Cardiac ventricle fibroblast (primary cell): ENCODE data around the gene TIMM29. TPM values are rescaled to one million over a fixed set of nuclear protein-coding genes. Genes with fewer than 3 reads are reported as not detected.

Experiments used
- total RNA-seq: library from RNA; depleted of rRNA; stranded (reverse); fragments of >200 nt; gene quantifications from 2 replicates; pipeline ENCODE4 v1.2.3, GENCODE V29; 2015

Gene TIMM29
- 27.0 and 31.1 TPM in 2 replicates for total RNA-seq

DNA sequence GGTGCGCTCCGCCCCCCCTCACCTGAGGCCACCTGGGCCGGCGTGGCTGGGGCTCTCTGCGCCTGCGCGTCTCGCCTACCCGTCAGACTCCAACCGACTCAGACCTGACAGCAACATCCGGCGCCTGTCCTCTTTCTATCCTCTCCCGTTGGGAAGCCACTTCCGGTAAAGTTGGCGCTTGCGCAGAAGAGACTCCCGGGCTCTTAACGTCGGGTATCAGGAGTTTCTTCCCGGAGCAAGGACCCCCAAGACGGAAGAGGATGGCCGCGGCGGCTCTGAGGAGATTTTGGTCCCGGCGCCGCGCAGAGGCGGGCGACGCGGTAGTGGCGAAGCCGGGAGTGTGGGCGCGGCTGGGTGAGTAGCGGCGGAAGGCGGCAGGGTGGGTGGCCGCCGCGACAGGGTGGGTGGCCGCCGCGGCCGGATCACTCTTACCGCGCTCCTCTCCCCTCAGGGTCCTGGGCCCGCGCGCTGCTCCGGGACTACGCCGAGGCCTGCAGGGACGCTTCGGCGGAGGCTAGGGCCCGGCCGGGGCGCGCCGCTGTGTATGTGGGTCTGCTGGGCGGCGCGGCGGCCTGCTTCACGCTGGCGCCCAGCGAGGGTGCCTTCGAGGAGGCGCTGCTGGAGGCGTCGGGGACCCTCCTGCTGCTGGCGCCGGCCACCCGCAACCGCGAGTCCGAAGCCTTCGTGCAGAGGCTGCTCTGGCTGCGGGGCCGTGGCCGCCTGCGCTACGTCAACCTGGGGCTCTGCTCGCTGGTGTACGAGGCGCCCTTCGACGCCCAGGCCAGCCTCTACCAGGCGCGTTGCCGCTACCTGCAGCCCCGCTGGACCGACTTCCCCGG is at the start of gene TIMM29, which contains the start of gene YIPF2:
Gene TIMM29, plus strand, starts transcription at position 249 of the 839 bp plus-strand sequence. Its CDS starts 12 bp downstream, at position 261.
Gene YIPF2, minus strand, starts transcription at position 77 of the 839 bp plus-strand sequence. CDS start 229 bp downstream, outside the sequence.

DNA sequence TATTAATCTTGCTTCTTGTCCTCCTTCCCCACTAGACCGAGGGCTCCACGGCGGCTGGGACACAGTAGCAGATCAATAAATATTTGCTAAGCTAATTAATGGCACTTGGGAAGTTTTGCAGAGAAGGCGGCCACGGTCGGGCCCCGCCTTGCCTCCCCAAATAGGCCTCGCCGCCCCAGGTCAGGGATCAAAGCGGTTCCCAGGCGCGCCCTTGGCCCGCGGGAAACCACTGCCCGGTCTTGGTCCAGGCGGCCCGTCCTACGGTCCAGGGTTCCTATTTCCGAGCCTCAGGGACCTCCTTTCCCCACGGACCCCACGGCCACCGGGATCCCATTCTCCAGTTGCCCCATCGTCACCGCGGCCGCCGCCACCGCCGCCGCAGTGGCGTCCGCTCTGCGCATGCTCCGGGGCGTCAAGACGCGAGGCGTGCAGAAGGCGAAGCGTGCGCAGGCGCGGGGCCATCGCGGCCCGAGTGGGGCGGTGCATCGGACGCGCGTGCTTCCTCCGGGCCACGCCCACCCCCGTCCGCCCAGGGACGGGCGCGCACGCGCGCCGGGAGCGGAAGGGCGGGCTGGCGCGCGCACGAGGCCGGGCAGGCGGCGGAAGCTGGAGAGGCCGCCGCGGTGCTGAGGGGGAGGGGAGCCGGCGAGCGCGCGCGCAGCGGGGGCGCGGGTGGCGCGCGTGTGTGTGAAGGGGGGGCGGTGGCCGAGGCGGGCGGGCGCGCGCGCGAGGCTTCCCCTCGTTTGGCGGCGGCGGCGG is 31.9 kb downstream of the TIMM29 start, which contains the start of gene SMARCA4:
Gene SMARCA4, plus strand, starts transcription at position 717 of the 759 bp plus-strand sequence. CDS start 23,122 bp downstream, outside the sequence.

Other genes with a start within 250 kb of the TIMM29 start
- gene QTRT1, start 227.4 kb upstream of the TIMM29 start, total RNA-seq, result 20.8 and 27.6 TPM in 2 replicates
- 57.1 and 70.9 TPM in 2 replicates for gene DNM2, start 210.7 kb upstream of the TIMM29 start, total RNA-seq
- 37.4 and 47.1 TPM in 2 replicates for gene TMED1, start 92.6 kb upstream of the TIMM29 start, total RNA-seq
- 0.69 and 0.78 TPM in 2 replicates for gene C19orf38, start 80.4 kb upstream of the TIMM29 start, total RNA-seq
- 35.6 and 38.9 TPM in 2 replicates for gene CARM1, start 57.3 kb upstream of the TIMM29 start, total RNA-seq
- 57.0 and 63.0 TPM in 2 replicates for gene YIPF2, start 172 bp upstream of the TIMM29 start, total RNA-seq
- 55.4 and 64.5 TPM in 2 replicates for gene SMARCA4, start 32.2 kb downstream of the TIMM29 start, total RNA-seq
- gene LDLR, start 160.7 kb downstream of the TIMM29 start, total RNA-seq, result 131 and 134 TPM in 2 replicates
- 9.0 and 14.4 TPM in 2 replicates for gene SPC24, start 227.0 kb downstream of the TIMM29 start, total RNA-seq